ENCODE results near the gene SUOX. TPM values are rescaled to one million over a fixed set of nuclear protein-coding genes. Genes with fewer than 3 reads are reported as not detected.

Gene SUOX
- total RNA-seq, 1 experiment from 2014 or later: 20.7 TPM

GRCh38 chr12:56014205-56014604 lies 17.1 kb downstream of the SUOX start:
- no peak for ATAC-seq
- Histone ChIP-seq H3K4me3 (ENCODE audit: low read depth in 2 of 2, low read length in 2 of 2) (no peak overlapping the region), H3K36me3 (ENCODE audit: control insufficient read depth, insufficient read depth, low read length) (no peaks in the 10 kb centered on the region), H3K4me1 (ENCODE audit: control insufficient read depth, insufficient read depth, low read length) (no peaks in the 10 kb centered on the region), H3K27ac (ENCODE audit: low read length) (no peak overlapping the region), H3K9me3 (ENCODE audit: control insufficient read depth, insufficient read depth, low read depth, low read length) (no peaks in the 10 kb centered on the region), H3K27me3 (ENCODE audit: control insufficient read depth, insufficient read depth, low read length) (no peaks in the 10 kb centered on the region)
- intact Hi-C loops (cut with micrococcal nuclease; ENCODE audit: unreplicated experiment) (no loop called here), in situ Hi-C loops (cut with HindIII; ENCODE audit: low pct_unique_long_range_greater_than_20kb, low sequenced_read_pairs) (no loop called here)
- POLR2A ChIA-PET: no interaction called here
- no peak for DNase-seq (ENCODE audit: low read depth, low spot score)
- CTCF ChIA-PET: interaction anchor here (0.7 kb wide), 1 partner anchor 239 kb away, joined by 4 read pairs; no protein-coding TSS in a partner anchor
- no peak for TF ChIP-seq REST (IDR thresholded peaks at IDR 0.05; ENCODE audit: insufficient read depth in 1 of 2, low read depth in 2 of 2, low read length in 1 of 2)
- no peak for TF ChIP-seq TCF7L2 (IDR thresholded peaks at IDR 0.05; ENCODE audit: low read depth, low read length)
- TF ChIP-seq SIN3A (IDR thresholded peaks at IDR 0.05; ENCODE audit: borderline replicate concordance, insufficient read depth, low read depth, low read length): no peak
- TF ChIP-seq CTCF (IDR thresholded peaks at IDR 0.05): no peak
- no peak for TF ChIP-seq POLR2AphosphoS5 (IDR thresholded peaks at IDR 0.05; ENCODE audit: low read depth, low read length)
- BruUV-seq (replicated peaks): no TSS peak

- no peak for ATAC-seq
- intact Hi-C loops (cut with micrococcal nuclease; ENCODE audit: unreplicated experiment): no loop called here
- TF ChIP-seq REST (IDR thresholded peaks at IDR 0.05; ENCODE audit: insufficient read depth in 1 of 2, low read depth in 2 of 2, low read length in 1 of 2): no peak
- no peak for TF ChIP-seq SIN3A (IDR thresholded peaks at IDR 0.05; ENCODE audit: borderline replicate concordance, insufficient read depth, low read depth, low read length)
- TF ChIP-seq CTCF (IDR thresholded peaks at IDR 0.05): no peak
- no peak for TF ChIP-seq TCF7L2 (IDR thresholded peaks at IDR 0.05; ENCODE audit: low read depth, low read length)
- no peak for TF ChIP-seq POLR2AphosphoS5 (IDR thresholded peaks at IDR 0.05; ENCODE audit: low read depth, low read length)
- Histone ChIP-seq H3K4me3 (ENCODE audit: low read depth in 2 of 2, low read length in 2 of 2) (no peak overlapping the region), H3K27me3 (ENCODE audit: control insufficient read depth, insufficient read depth, low read length) (no peaks in the 10 kb centered on the region), H3K4me1 (ENCODE audit: control insufficient read depth, insufficient read depth, low read length) (no peaks in the 10 kb centered on the region), H3K9me3 (ENCODE audit: control insufficient read depth, insufficient read depth, low read depth, low read length) (no peaks in the 10 kb centered on the region), H3K36me3 (ENCODE audit: control insufficient read depth, insufficient read depth, low read length) (no peaks in the 10 kb centered on the region), H3K27ac (ENCODE audit: low read length) (no peak overlapping the region)
- in situ Hi-C loops (cut with HindIII; ENCODE audit: low pct_unique_long_range_greater_than_20kb, low sequenced_read_pairs): no loop called here
- POLR2A ChIA-PET: no interaction called here
- DNase-seq (ENCODE audit: low read depth, low spot score): no peak
- CTCF ChIA-PET: no interaction called here
- no TSS peak for BruUV-seq (replicated peaks)
These were observed 20.1 kb downstream of the SUOX start for GRCh38 chr12:56017181-56017580.

Data from Panc1 (cell line).